Lower lobe of right lung (tissue), 2 donors: Measurements from ENCODE around the gene STK4. TPM values are rescaled to one million over a fixed set of nuclear protein-coding genes. Genes with fewer than 3 reads are reported as not detected.

Source experiments
- ATAC-seq, 2 donors: fragments of 200-7000 bp; cut with Tn5 transposase; one replicate each; pipeline ENCODE4 v1.9.1; 2020 to 2022; ENCODE audit warnings: mild to moderate bottlenecking in 2 of 2, moderate library complexity in 2 of 2
- DNase-seq: peaks from one replicate; pipeline ENCODE4 v3.0.0-alpha.2; 2020
- H3K27ac ChIP-seq: fragments of 200-600 bp; one replicate; pipeline ENCODE4 v1.8.0; 2022
- H3K27me3 ChIP-seq: fragments of 200-600 bp; one replicate; pipeline ENCODE4 v1.8.0; 2022; ENCODE audit warnings: low read depth
- H3K36me3 ChIP-seq: fragments of 200-600 bp; one replicate; pipeline ENCODE4 v1.8.0; 2022; ENCODE audit warnings: mild to moderate bottlenecking
- H3K4me1 ChIP-seq: fragments of 200-600 bp; one replicate; pipeline ENCODE4 v1.8.0; 2022
- H3K4me3 ChIP-seq: fragments of 200-600 bp; one replicate; pipeline ENCODE4 v1.8.0; 2022; ENCODE audit warnings: mild to moderate bottlenecking
- H3K9me3 ChIP-seq: fragments of 200-600 bp; one replicate; pipeline ENCODE4 v1.8.0; 2022
- intact Hi-C: fragments of 100-400 bp; cut with DNase I; formaldehyde crosslinking; loops from one replicate; pipeline ENCODE4 v1.11.0; 2022
- total RNA-seq: library from RNA; stranded (reverse); fragmentation: NEBNext Ultra II Directional; extraction: Animal tissue kit (Norgen Biotek cat#: 25700); gene quantifications from one replicate; pipeline ENCODE4 v1.2.1, GENCODE V29; 2021
- TF ChIP-seq, protein P1 (sequence below): fragments of 200-600 bp; IDR thresholded peaks from one replicate; pipeline ENCODE4 v1.8.0; 2022; ENCODE audit warnings: antibody characterized with exemption, mild to moderate bottlenecking
- donor health status: DM: no; HTN: yes; CAD: no; lungs with severe emphysema.

Gene STK4
- total RNA-seq, 1 donor from 2014 or later: 73.4 TPM

- Histone ChIP-seq H3K4me1 (peaks cover 21% of the 10 kb centered on the region), H3K9me3 (no peaks in the 10 kb centered on the region), H3K27me3 (no peaks in the 10 kb centered on the region), H3K4me3 (no peak overlapping the region), H3K27ac (no peak overlapping the region), H3K36me3 (peaks cover 72% of the 10 kb centered on the region)
- ATAC-seq (no peak), DNase-seq (no peak)
- intact Hi-C loops: no loop called here
- TF ChIP-seq, protein P1, sequence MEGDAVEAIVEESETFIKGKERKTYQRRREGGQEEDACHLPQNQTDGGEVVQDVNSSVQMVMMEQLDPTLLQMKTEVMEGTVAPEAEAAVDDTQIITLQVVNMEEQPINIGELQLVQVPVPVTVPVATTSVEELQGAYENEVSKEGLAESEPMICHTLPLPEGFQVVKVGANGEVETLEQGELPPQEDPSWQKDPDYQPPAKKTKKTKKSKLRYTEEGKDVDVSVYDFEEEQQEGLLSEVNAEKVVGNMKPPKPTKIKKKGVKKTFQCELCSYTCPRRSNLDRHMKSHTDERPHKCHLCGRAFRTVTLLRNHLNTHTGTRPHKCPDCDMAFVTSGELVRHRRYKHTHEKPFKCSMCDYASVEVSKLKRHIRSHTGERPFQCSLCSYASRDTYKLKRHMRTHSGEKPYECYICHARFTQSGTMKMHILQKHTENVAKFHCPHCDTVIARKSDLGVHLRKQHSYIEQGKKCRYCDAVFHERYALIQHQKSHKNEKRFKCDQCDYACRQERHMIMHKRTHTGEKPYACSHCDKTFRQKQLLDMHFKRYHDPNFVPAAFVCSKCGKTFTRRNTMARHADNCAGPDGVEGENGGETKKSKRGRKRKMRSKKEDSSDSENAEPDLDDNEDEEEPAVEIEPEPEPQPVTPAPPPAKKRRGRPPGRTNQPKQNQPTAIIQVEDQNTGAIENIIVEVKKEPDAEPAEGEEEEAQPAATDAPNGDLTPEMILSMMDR: no peak
Measured at GRCh38 chr20:44997171-44997570, 30.9 kb downstream of the STK4 start.

GRCh38 chr20:44997668-44998067 is 31.4 kb downstream of the STK4 start:
- Histone ChIP-seq H3K4me1 (peaks cover 16% of the 10 kb centered on the region), H3K9me3 (no peaks in the 10 kb centered on the region), H3K27ac (no peak overlapping the region), H3K27me3 (no peaks in the 10 kb centered on the region), H3K4me3 (no peak overlapping the region), H3K36me3 (peaks cover 77% of the 10 kb centered on the region)
- intact Hi-C loops: no loop called here
- ATAC-seq (no peak), DNase-seq (no peak)
- TF ChIP-seq, protein P1: no peak

GRCh38 chr20:45008521-45009049 is 42.3 kb downstream of the STK4 start:
- Histone ChIP-seq H3K27ac (no peak overlapping the region), H3K27me3 (no peaks in the 10 kb centered on the region), H3K4me3 (no peak overlapping the region), H3K4me1 (no peaks in the 10 kb centered on the region), H3K36me3 (peaks cover 79% of the 10 kb centered on the region), H3K9me3 (no peaks in the 10 kb centered on the region)
- DNase-seq (no peak), ATAC-seq (no peak)
- TF ChIP-seq, protein P1: no peak
- intact Hi-C loops: no loop called here

GRCh38 chr20:45010399-45010828 is 44.1 kb downstream of the STK4 start:
- H3K9me3 ChIP-seq: no peaks in the 10 kb centered on the region
- intact Hi-C loops: no loop called here
- ATAC-seq (no peak), DNase-seq (no peak)
- H3K27ac ChIP-seq: no peak overlapping the region
- H3K4me1 ChIP-seq: no peaks in the 10 kb centered on the region
- H3K4me3 ChIP-seq: no peak overlapping the region
- no peaks in the 10 kb centered on the region for H3K27me3 ChIP-seq
- TF ChIP-seq, protein P1: no peak
- peaks cover 63% of the 10 kb centered on the region for H3K36me3 ChIP-seq

DNA sequence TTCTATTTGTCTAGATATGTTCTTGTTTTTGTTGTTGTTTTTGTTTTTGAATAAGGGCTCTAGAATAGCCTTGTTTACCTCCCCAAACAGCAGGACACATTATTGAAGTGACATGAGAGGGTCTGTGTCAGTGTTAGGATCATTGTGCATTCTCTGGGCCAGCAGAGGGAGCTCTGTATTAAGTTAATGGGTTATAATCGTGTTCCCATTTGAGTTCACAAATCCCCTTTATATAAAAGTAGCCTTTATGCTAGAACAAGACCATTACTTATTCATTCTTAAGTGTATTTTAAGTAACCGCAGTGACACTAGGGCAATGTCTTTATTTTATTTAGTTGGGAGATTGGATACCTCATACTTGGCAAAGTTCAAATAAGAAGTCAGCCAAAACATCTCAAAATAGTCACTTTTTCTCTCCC is 44.8 kb downstream of the STK4 start:
- DNase-seq (no peak), ATAC-seq (peak; percentile 62)
- Histone ChIP-seq H3K36me3 (peaks cover 62% of the 10 kb centered on the region), H3K9me3 (no peaks in the 10 kb centered on the region), H3K27me3 (no peaks in the 10 kb centered on the region), H3K4me1 (no peaks in the 10 kb centered on the region), H3K27ac (no peak overlapping the region), H3K4me3 (no peak overlapping the region)
- intact Hi-C loops: no loop called here
- TF ChIP-seq, protein P1: peak; percentile 78
